HG02981 (cell line): ENCODE results near the gene C13orf42.

ENCODE experiments used
- ATAC-seq: cut with Tn5 transposase; IDR thresholded peaks from one replicate; pipeline ENCODE4 v1.9.1; 2021; ENCODE audit warnings: mild to moderate bottlenecking, moderate library complexity; ENCODE audit not compliant: unreplicated experiment

The C13orf42 gene

DNA sequence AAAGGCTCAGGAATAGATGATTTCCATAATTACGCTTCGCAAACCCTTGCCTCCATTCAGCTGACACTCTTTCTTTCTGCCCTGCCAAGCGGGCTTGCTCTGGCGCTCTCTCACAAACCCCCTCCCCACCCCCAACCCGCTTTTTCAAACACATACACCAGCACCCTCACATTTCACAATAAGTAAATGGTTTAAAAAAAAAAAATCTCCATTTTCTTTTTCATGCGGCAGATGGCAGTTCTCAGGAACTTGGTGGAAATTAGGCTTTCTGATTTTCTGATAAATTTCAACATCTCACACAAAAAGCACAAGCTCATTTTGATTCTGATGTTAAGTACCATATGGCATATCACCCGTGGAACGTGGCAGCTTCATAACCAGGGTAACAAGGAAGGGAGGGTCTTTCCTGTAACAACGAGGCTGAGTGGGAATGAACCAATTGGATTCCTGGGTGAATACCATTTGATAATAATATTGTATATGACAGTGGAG, 43.8 kb downstream of the C13orf42 start:
- ATAC-seq: no peak

DNA sequence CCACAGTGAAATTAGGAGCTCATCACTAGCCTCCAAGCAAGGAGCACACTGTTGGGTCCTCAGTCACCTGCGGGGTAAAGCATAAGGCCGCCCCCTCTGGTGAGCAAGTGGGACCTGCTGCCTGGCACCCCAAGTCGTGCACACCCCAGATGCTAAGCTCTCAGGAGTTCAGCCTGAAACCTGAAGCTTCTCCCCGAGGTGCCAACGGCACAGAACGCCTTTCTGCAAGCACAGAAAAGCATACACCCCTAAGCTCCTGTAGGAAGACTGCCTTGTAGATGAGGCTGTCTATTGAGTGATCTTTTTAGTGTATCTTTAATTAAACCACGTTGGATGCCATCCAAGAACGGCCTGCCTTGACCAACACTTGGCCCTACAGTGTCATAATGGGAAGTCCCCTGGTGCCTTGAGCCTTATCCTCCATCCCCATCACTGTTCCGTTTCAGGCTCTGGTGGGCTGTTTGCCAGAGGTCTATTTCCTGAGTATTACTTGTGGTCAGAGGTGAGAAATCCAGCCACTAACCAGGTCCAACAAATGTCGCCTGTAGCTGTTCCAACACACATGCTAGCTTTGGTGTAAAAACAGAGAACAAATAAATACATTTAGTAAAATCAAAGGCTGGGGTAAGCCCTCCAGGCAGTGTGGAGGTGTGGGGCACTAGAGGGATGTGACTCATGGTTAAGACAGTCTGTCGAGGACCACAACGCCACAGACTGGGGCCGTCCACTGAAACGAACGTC, 44.8 kb downstream of the C13orf42 start:
- no peak for ATAC-seq

DNA sequence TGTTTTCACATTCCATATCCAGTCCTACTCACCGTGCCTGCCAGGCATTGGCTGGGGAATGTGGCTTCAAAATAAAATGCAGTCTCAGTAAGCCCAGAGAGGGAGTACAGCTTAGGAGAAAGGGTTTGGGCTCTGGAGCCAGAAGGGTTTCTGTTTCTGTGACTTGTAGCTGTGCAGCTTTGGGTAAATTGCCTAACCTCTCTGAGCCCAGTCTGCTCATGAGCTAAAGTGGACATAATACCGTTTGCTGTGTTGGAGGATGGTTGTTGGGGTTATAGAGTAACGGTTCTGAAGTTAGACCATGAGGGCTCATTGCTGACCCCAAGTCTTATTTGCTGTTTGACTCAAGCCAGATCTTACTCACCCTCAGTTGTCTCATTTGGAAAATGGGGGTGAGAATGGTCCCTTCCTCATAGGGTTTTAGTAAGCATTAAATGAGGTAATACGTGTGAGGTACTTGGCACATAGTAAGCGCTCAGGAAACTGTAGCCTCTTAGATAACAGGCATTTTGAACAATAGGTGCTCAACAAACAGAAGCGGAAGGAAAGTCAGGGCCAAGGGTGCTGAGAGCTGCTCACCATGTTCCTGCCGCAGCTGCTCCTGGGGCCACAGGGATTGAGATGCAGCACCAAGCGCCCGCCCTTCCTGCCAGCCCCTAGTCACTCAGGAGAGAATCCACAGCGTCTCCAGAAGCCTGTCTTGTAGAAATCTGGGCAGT, 45.5 kb downstream of the C13orf42 start:
- ATAC-seq: no peak

DNA sequence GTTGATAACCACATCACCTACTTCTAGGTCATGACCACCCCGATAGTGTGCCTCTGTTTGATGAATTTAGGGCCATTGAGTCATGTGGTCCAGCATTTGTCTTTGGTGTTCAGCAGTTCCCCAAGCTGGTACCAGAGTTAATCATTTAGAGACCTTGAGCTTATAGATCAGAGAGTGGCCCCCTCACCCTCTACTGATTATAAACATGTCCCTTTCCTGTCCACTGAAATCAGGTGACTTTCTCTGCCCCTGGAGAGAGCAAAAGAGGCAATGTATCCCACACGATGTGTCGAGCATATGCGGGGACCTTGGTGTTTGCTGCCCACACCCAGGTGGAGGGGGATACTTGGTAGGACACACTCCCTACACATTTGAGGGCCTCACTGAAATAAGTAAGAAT, 46.3 kb downstream of the C13orf42 start:
- no peak for ATAC-seq

- no peak for ATAC-seq
Measured at GRCh38 chr13:51063909-51064308, 47.2 kb downstream of the C13orf42 start.

DNA sequence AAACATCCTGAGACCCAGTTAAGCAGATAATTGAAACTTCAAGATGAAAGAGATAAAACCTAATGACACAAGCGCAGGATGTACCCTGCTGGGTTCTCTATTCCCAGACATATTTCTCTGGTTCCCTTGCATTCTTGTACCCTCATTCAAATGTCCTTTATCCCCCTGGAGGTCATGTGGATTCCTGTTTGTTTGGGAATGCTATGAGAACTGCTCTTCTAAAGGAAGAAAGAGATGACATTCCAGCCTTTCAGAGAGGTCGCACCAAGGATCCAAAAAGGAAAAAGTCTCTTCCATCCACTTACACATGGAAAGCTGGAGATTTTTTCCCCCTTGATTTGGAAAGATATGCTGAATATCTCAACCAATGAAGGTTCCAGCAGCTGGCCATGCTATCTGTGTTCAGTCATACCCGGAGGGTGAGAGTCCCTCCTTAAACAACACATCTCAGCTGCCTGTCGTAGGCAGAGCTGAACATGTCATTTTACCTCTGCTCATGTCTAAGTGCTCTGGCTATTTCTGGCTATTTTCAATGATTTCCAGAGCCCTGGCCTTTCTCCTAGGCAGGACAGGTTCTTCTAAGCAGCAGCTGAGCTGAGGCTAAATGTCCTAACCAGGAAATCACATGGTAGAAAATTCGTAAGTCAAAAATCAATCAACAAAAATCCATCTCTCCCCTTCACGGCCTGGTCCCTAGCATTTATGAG, 52.5 kb downstream of the C13orf42 start:
- ATAC-seq: no peak

DNA sequence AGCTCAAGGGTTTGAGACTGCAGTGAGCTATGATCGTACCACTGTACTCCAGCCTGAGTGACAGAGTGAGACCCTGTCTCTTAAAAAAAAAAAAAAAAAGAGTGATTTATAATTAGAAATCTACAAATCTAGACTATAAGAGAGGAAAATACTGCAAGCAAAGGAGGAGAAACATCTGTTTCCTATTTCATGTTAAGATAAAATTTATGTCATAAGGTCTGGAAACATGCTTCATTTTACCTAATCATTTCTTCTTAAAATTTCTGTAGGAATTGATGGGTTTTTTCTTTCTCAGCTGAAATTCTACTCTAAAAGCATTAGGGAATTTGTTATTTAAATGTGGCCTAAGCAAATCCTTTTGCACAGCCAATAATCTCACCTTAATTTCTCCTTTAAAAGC, 53.2 kb downstream of the C13orf42 start:
- ATAC-seq: no peak

- no peak for ATAC-seq
Measured at GRCh38 chr13:51057001-51057400, 54.1 kb downstream of the C13orf42 start.

- ATAC-seq: no peak
Measured at GRCh38 chr13:51052581-51052980, 58.5 kb downstream of the C13orf42 start.

- no peak for ATAC-seq
Measured at GRCh38 chr13:51050021-51050830, 60.8 kb downstream of the C13orf42 start.

- ATAC-seq: no peak
Measured at GRCh38 chr13:51048616-51049015, 62.5 kb downstream of the C13orf42 start.

- ATAC-seq: no peak
Measured at GRCh38 chr13:51048166-51048461, 63.0 kb downstream of the C13orf42 start.

GRCh38 chr13:51047434-51048165, 63.5 kb downstream of the C13orf42 start:
- no peak for ATAC-seq

DNA sequence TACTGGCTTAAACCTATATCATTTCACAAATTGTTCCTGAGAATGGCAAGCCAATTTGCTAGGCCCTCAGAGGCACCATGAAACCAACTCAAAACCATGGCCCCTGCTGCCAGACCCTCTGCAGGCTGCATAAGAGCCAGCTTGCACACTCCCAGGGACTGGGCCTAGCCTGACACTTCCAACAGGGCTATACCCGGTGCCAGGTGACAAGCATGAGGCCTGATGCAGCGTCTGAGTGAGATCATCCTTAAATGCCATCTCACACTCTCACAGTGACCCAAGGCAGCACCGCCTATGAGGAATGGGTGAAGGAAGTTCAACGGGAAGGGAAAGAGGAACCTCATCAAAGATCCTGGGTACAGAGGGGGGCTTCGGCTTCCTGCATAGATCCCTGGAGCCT, 65.6 kb downstream of the C13orf42 start:
- ATAC-seq: no peak

DNA sequence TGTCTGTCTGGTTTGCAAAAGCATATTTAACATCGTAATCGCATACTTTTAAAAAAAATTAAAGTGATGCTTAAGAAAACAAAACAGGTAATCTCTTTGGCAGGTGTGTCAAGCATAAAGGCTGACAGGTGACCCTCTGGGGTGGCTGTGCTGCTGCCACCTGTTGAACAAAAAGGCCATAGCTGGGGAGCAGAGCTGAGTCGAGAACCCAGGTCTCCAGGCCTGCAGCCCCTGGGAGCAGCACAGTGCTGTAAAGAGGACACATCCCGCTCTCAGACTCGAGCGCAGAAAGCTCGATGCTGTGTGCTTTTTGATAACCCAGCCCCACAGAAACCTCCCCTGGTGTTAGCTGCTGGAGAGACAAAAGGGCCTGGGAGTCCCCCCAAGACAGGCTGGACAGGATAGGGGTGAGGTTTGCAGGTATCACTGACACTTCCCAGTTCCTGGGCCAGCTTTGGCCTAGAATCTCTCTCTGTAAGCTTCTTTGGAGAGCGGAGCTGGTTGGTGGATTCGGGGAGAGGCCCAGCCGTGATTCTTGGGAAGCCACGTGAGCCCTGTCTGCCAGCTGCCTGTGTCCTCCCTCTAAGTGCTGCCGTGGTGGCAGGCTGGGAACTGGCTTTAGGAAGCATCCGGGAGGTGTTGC, 66.9 kb downstream of the C13orf42 start:
- ATAC-seq: no peak

DNA sequence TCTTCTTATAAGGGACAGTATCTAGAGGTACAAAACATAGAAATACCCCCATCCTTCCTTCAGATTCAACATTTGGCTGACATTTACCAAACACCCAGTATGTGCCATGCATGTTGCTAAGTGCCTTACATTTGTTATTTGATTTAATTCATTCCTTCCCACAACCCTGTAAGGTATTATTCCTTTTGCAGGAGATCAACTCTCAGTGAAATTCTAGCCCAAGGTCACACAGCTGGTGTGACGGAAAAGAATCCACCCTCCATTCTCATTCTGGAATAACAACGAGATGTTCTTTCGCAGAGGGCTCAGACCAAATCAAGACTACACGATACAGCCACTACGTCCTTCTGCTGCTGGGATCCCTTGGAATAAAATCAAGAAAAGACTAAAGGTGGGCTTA, 67.8 kb downstream of the C13orf42 start:
- ATAC-seq: no peak

- ATAC-seq: no peak
Measured at GRCh38 chr13:51041710-51042109, 69.4 kb downstream of the C13orf42 start.

DNA sequence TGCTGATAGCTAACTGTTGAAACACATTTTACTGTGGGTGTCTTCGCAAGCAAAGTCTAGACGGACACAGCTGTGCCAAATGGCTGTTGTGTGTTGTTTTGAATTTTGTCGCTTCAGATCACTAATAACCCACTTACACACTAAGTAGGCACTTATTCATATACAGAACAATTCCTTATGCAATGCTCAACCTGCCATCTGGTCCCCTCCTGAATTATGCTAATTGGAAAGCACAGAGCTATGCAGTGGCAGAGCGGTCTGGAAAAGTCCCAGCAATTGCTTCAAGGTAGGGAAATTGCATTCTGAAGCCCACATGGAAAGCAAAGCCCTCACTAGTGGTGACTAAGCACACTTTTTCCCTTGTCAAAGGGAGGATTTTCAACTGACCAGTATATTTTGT, 69.9 kb downstream of the C13orf42 start:
- no peak for ATAC-seq

GRCh38 chr13:51040431-51040830, 70.6 kb downstream of the C13orf42 start:
- no peak for ATAC-seq

GRCh38 chr13:51036418-51036817, 74.7 kb downstream of the C13orf42 start:
- no peak for ATAC-seq
